Natural killer cell (primary cell): ENCODE results near the gene BAX. TPM values are rescaled to one million over a fixed set of nuclear protein-coding genes. Genes with fewer than 3 reads are reported as not detected.

Experiments used
- ATAC-seq, 3 donors: fragments of 150-1000 bp in 2 of 3; fragments of 200-7000 bp in 1 of 3; cut with Tn5 transposase; 1 replicate in 1 of 3; 2 replicates in 2 of 3; pipeline ENCODE4 v1.10.0; 2021; ENCODE audit warnings: mild to moderate bottlenecking in 2 of 3, moderate library complexity in 2 of 3
- DNase-seq, 2 donors: peaks; one replicate each; pipeline versions ENCODE4 v3.0.0 to v3.0.0-alpha.2; 2013 to 2021; ENCODE audit warnings: mixed read lengths in 1 of 2
- H3K27ac ChIP-seq: one replicate; pipeline ENCODE4 v1.5.1; 2013; ENCODE audit warnings: mild to moderate bottlenecking, low read length
- H3K27me3 ChIP-seq: one replicate; pipeline ENCODE4 v1.6.1; 2013; ENCODE audit warnings: low read length; ENCODE audit not compliant: control insufficient read depth, insufficient read depth
- H3K36me3 ChIP-seq: one replicate; pipeline ENCODE4 v1.6.1; 2013; ENCODE audit warnings: low read length; ENCODE audit not compliant: control insufficient read depth, insufficient read depth
- H3K4me1 ChIP-seq: one replicate; pipeline ENCODE4 v1.6.1; 2013; ENCODE audit warnings: low read length; ENCODE audit not compliant: control insufficient read depth, insufficient read depth
- H3K4me3 ChIP-seq: one replicate; pipeline ENCODE4 v1.5.1; 2013; ENCODE audit warnings: low read length
- H3K9me3 ChIP-seq: one replicate; pipeline ENCODE4 v1.6.1; 2013; ENCODE audit warnings: low read length; ENCODE audit not compliant: control insufficient read depth, insufficient read depth
- H3K27ac Mint-ChIP-seq, 2 donors: one replicate each; pipeline ENCODE4 v1.8.0; 2022; ENCODE audit warnings: mild to moderate bottlenecking in 2 of 2, mixed read lengths in 2 of 2, moderate library complexity in 1 of 2
- H3K27me3 Mint-ChIP-seq, 2 donors: one replicate each; pipeline ENCODE4 v1.8.0; 2022; ENCODE audit warnings: low read depth in 2 of 2, mixed read lengths in 2 of 2
- H3K36me3 Mint-ChIP-seq: one replicate; pipeline ENCODE4 v1.8.0; 2022; ENCODE audit warnings: mixed read lengths
- H3K4me1 Mint-ChIP-seq, 2 donors: one replicate each; pipeline ENCODE4 v1.8.0; 2022; ENCODE audit warnings: mixed read lengths in 2 of 2
- H3K4me3 Mint-ChIP-seq: one replicate; pipeline ENCODE4 v1.8.0; 2022; ENCODE audit warnings: mild to moderate bottlenecking, moderate library complexity, mixed read lengths
- H3K9me3 Mint-ChIP-seq, 2 donors: one replicate each; pipeline ENCODE4 v1.8.0; 2022; ENCODE audit warnings: mixed read lengths in 2 of 2
- CTCF ChIP-seq: fragments of 200-600 bp; IDR thresholded peaks from one replicate; pipeline ENCODE4 v1.8.0; 2022; ENCODE audit warnings: antibody characterized with exemption
- WGBS: methylation state at CpG from one replicate; pipeline ENCODE4 v1.1.7; 2013; ENCODE audit warnings: missing lambda C conversion rate; ENCODE audit not compliant: insufficient coverage; 5-methylcytosine and 5-hydroxymethylcytosine counted together
- intact Hi-C: fragments of 100-400 bp; cut with micrococcal nuclease; formaldehyde crosslinking; loops from one replicate; pipeline ENCODE4 v1.14.2; 2022
- total RNA-seq, 4 donors: library from RNA; stranded (reverse); fragments of 120-200 nt in 1 of 4; gene quantifications; one replicate each; pipeline versions ENCODE4 v1.2.3 to v1.2.4, GENCODE V29; 2013 to 2022

BAX gene
- total RNA-seq, 3 donors from 2014 or later (not counting 1 experiment from before 2014, with no cell fraction given): 117 to 133 (median 120) TPM

GRCh38 chr19:49011194-49011593 lies 56.5 kb downstream of the BAX start:
- WGBS: 89% methylated on average over 17 of the region's 17 CpGs
- Mint-ChIP-seq H3K9me3 (no peaks in the 10 kb centered on the region), H3K4me1 (no peaks in the 10 kb centered on the region), H3K27ac (no peak overlapping the region), H3K36me3 (no peaks in the 10 kb centered on the region), H3K4me3 (no peak overlapping the region), H3K27me3 (no peaks in the 10 kb centered on the region)
- no peak for DNase-seq
- H3K36me3 ChIP-seq: peaks cover 36% of the 10 kb centered on the region
- H3K4me1 ChIP-seq: no peaks in the 10 kb centered on the region
- no peaks in the 10 kb centered on the region for H3K9me3 ChIP-seq
- no peaks in the 10 kb centered on the region for H3K27me3 ChIP-seq
- TF ChIP-seq CTCF: no peak
- H3K4me3 ChIP-seq: no peak overlapping the region
- no peak overlapping the region for H3K27ac ChIP-seq
- no peak for ATAC-seq
- intact Hi-C loops: no loop called here

Other genes starting within 250 kb of the BAX start
- 1 to 10 TPM in 1 of 3 donors, under 1 TPM in 2; 0.56 to 1.2 (median 0.98) TPM for gene MAMSTR, start 235.2 kb upstream of the BAX start, total RNA-seq
- not detected for gene RASIP1, start 214.3 kb upstream of the BAX start, total RNA-seq
- gene IZUMO1, start 208.0 kb upstream of the BAX start, total RNA-seq: not detected
- under 1 TPM in 1 of 3 donors, not detected in 2; 0.18 TPM for gene FUT1, start 202.2 kb upstream of the BAX start, total RNA-seq
- not detected for gene FGF21, start 199.4 kb upstream of the BAX start, total RNA-seq
- gene BCAT2, start 143.8 kb upstream of the BAX start, total RNA-seq: 10 to 100 TPM; 11.4 to 14.5 (median 12.1) TPM
- under 1 TPM in 1 of 3 donors, not detected in 2; 0.75 TPM for gene HSD17B14, start 118.4 kb upstream of the BAX start, total RNA-seq
- gene PLEKHA4, start 86.3 kb upstream of the BAX start, total RNA-seq: 1 to 10 TPM; 2.5 to 6.5 (median 5.2) TPM
- gene PPP1R15A, start 82.5 kb upstream of the BAX start, total RNA-seq: 1,000 to 10,000 TPM in 2 of 3 donors, 100 to 1,000 TPM in 1; 942 to 1,308 (median 1,174) TPM
- not detected for gene TULP2, start 56.1 kb upstream of the BAX start, total RNA-seq
- 100 to 1,000 TPM; 163 to 192 (median 171) TPM for gene NUCB1, start 54.6 kb upstream of the BAX start, total RNA-seq
- not detected for gene DHDH, start 21.2 kb upstream of the BAX start, total RNA-seq
- gene FTL, start 10.4 kb downstream of the BAX start, total RNA-seq: 1,000 to 10,000 TPM in 2 of 3 donors, 100 to 1,000 TPM in 1; 554 to 1,168 (median 1,024) TPM
- gene GYS1, start 38.4 kb downstream of the BAX start, total RNA-seq: 10 to 100 TPM; 31.6 to 34.5 (median 34.4) TPM
- 10 to 100 TPM; 23.6 to 28.3 (median 26.5) TPM for gene RUVBL2, start 39.0 kb downstream of the BAX start, total RNA-seq
- 1 to 10 TPM in 1 of 3 donors, not detected in 2; 1.4 TPM for gene LHB, start 62.2 kb downstream of the BAX start, total RNA-seq
- not detected for gene CGB3, start 69.5 kb downstream of the BAX start, total RNA-seq
- gene CGB2, start 77.0 kb downstream of the BAX start, total RNA-seq: not detected
- not detected for gene CGB1, start 82.0 kb downstream of the BAX start, total RNA-seq
- not detected for gene CGB5, start 89.0 kb downstream of the BAX start, total RNA-seq
- gene CGB8, start 94.2 kb downstream of the BAX start, total RNA-seq: not detected
- gene CGB7, start 102.9 kb downstream of the BAX start, total RNA-seq: not detected
- gene NTF4, start 109.9 kb downstream of the BAX start, total RNA-seq: not detected
- not detected for gene KCNA7, start 117.8 kb downstream of the BAX start, total RNA-seq
- gene SNRNP70, start 130.6 kb downstream of the BAX start, total RNA-seq: 100 to 1,000 TPM; 244 to 312 (median 299) TPM
- 1 to 10 TPM; 6.2 to 8.8 (median 6.5) TPM for gene LIN7B, start 159.5 kb downstream of the BAX start, total RNA-seq
- gene C19orf73, start 164.3 kb downstream of the BAX start, total RNA-seq: 1 to 10 TPM; 2.3 to 2.7 (median 2.7) TPM
- gene PPFIA3, start 164.7 kb downstream of the BAX start, total RNA-seq: 1 to 10 TPM; 5.3 to 5.5 (median 5.3) TPM
- not detected for gene HRC, start 200.5 kb downstream of the BAX start, total RNA-seq
- under 1 TPM in 1 of 3 donors, not detected in 2; 0.20 TPM for gene TRPM4, start 202.9 kb downstream of the BAX start, total RNA-seq